NCI-H187 treated with DMSO at 0.1 percent for 48 hours (cell line): Measurements from ENCODE around the gene FXYD5.

ENCODE experiments used
- DNase-seq: peaks from one replicate; lab custom pipeline; 2025; lab: John Stamatoyannopoulos, UW

Gene FXYD5

DNA sequence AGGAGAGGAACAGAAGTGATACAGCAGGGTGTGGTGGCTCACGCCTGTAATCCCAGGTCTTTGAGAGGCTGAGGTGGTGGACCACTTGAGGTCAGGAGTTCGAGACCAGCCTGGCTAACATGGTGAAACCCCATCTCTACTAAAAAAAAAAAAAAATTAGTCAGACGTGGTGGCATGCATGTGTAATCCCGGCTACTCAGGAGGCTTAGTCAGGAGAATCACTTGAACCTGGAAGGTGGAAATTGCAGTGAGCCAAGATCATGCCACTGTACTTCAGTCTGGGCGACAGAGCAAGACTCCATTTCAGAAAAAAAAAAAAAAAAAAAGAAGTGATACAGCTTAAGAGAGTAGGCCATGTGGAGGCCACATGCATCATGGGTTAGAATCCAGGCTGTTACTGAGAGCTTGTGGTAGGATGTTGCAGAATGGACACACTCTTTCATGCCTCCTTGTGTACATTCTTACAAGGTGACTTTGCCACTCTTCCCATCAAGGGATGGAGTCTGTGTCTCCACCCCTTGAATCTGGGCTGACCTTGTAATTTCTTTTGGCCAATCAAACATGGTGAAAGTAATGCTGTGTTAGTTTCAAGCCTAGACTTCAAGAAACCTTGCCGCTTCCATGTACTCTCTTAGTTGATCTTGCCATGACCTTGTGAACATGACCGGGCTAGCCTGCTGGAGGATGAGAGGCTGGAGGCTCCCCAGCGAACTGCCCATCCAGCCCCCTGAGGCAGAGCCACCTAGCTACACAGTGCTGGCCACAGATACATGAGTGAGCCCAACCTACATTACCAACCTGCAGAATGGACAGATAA is 61.7 kb downstream of the FXYD5 start:
- no peak for DNase-seq

DNA sequence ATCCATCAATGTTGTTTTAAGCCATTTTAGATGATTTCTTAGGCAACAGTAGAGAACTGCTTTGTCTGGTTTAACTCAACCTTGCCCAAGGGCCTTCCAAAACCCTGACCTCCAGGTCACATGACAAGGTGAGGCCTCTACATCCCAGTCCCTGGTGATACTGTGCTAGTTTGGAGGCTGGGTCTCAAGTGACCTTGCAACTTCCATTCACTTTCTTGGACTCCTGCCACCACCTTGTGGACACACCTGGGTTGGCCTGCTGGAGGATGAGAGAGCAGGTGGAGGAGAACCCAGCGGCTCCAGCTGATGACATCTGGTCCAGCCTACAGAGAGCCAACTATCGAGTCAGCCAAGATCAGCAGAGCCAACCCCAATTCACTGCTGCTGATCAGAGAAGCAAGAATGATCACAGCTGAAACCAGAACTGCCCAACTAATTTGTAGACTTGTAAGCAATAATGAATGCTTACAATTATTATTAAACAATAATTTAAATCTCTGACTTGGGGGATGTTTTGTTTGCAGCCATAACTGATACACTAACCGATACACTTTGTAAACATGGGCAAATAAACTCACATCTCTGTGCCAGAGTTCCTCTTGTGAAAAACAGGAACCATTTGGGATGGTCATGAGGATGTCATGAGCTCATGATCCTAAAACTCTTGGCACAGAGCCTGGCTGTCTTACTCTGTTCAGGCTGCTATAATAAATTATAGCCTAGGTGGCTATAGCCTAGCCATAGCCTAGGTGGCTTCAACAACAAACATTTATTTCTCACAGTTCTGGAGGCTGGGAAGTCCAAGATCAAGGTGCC is 62.5 kb downstream of the FXYD5 start:
- DNase-seq, result no peak

DNA sequence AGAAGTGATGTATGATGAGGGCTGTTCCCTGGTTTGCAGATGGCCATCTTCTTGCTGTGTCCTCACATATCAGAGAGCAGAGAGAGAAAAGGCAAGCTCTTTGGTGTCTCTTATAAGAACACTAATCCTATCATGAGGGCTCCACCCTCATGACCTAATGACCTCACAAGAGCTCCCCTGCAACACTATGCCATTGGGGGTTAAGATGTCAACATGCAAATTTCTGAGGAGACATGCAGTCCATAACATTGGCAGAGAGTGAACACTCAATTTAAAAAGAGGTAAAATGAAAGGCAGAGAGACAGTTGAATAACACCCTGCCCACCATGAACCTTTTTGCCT is 63.1 kb downstream of the FXYD5 start:
- no peak for DNase-seq

DNA sequence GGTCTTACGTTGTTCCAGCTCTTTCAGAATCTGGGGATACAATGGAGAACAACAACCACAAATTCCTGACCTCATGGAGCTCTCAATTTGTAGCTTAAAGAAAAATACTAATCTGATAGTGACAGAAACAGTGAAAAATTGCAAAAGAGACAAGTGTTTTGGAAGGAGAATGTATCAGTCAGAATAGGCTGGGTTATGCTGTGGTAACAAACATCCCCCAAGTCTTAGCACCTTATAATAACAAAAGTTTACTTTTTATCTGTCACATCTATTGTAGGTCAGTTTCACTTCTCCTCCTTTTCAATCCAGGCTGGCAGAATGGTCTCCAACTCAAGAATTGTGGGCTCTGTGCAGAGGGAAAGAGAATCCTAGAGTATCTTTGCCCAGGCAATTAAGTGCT is 64.5 kb downstream of the FXYD5 start:
- no peak for DNase-seq
